Stimulated activated CD8-positive, alpha-beta memory T cell treated with anti-CD3 and anti-CD28 coated beads, Interleukin-4, amount 100 ng/mL, for 1 hour (primary cell): ENCODE results near the gene TDRKH.
"Not testable (repeated sequence)": the region's sequence is repeated elsewhere in the genome, so short reads cannot be mapped to it uniquely, and the experiment has no call there.

Experiments used
- DNase-seq, 2 donors: peaks; one replicate each; pipeline ENCODE4 v3.0.0-alpha.2; 2020; ENCODE audit warnings: low read depth in 2 of 2, low spot score in 1 of 2

TDRKH gene

DNA sequence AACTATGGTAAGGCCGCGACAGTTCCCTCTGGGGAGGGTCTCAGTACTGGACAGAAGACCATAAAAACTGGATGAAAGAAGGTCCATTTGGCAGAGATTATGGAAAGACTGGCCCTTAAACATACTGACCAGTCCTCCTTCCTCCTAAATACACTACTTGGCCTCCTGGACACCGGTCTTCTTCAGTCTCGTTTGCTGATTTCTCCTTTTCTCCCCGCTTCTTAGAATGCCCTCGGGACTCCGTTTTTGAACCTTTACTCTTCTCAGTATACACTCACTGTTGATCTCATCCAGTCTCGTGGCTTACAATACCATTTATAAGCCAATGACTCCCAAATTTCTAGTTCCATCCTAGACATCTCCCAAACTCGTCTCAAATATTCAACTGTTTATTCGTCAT is 26.3 kb downstream of the TDRKH start:
- DNase-seq, result no peak

DNA sequence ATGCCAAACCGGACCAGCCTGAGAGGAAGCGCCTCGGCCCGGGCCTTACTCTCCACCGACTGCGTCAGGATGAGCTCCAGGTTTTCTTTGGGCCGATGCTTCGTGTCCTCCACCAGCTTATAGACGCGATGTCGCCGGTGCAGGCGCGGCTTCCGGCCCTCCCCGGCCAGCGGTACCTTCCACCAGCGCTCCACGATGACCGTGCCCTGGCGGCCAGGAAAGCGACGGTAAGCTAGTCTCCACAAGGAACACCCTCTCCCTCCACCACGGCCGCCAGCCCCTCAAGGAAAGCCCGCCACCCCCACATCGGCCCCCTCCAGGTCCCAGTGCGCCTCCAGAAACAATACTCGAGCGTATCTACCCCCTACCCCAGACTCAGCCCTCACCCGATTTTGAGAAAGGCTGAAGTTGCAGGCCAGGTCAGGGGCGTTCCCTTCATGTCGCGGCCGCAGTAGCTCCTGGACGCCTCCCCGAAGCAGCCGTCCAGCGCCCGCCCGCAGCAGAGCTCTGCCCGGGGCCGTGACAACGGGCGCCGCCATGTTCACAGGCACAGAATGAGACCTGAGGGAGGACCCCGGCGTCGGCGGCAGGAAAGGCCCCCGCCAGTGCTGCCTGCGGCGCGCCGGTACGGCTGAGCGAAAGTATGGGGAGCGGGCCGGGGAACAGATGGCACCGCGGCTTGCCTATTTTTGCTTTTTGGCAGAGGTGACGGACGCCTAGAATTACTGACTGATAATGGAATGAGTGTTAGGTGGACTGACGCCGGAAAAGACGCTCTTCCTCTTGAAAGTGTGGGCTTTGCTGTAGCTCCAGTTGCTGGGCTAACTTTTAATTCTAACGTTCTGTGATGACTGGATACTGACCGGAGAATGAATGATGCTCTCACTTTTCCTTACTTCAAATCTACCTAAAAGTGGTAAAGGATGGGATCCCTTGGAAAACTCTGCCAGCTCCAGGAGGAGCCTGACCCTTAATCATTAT is 27.1 kb downstream of the TDRKH start, which contains the start of gene MRPL9:
Gene MRPL9 (minus strand): TSS at position 556 of the 981 bp plus-strand sequence. CDS start 17 bp downstream, at position 539.
- peak; percentile 54 to 70 for DNase-seq

DNA sequence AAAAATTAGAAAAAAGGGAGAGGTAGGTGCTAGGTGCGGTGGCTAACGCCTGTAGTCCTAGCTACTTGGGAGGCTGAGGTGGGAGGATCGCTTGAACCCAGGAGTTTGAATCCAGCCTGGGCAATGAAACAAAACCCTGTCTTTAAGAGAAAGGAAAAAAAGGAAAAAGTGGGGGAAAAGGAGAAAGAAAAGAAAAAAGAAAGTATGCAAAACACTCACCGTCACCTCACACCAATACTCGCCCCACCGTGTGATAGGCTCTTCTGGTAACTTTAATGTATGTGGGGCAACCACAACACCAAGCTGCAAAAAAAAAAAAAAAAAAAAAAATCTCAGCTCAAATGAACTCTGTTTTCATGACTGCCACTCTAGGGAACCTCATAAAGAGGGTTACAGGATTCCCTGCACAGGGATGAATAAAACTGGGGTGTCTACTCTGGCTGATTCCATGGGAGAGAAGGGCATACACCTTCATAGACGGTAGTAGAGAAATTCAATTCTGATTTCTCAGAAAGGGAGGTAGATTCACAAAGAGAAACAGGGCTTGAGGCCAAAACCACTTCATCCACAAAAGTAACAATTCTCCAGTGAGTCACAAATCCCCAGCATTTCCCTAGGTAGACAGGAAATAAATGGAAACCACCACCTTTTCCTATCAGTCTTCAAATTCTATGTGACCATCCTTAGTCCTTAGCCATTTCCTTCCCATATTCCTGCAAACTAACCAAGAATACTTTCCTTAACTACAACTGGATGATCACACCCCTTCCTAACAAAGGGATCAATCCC is 29.5 kb downstream of the TDRKH start:
- no peak for DNase-seq

DNA sequence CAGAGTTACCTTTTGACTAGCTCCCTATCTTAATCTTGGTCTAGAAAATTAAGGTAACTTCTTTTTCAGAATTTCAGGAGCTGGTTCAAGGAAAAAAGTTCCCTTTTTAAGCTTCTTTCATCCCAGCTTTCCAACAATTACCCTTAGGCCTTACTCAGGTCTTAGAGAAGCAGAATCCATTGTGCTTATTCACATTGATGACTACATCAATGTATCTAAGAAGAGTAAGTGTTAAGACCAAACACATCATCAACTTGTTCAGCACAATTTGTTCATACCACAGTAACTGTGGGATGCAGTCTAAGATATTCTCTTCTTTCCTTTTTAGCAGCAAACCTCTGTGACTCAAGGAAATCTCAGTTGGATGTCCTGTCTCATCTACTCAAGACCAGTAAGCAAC is 31.1 kb downstream of the TDRKH start:
- DNase-seq, result no peak

DNA sequence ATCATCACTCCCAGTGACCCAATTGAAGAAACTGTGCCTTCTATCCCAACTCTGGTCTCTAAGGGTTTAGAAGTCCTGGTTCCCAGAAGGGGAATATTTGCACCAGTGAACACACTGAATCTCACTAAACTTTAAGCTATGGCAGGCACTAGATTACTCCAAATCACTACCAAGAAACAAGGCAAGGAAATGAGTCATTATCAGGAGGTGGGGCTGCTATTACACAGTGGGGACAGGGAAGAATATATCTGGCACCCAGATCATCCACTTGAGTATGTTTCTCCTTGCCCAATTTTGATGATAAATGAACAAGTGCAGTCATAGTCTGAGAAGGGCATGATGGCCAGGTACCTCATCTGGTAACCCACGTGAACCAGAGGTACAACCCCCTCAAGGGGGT is 34.0 kb downstream of the TDRKH start:
- no peak for DNase-seq

DNA sequence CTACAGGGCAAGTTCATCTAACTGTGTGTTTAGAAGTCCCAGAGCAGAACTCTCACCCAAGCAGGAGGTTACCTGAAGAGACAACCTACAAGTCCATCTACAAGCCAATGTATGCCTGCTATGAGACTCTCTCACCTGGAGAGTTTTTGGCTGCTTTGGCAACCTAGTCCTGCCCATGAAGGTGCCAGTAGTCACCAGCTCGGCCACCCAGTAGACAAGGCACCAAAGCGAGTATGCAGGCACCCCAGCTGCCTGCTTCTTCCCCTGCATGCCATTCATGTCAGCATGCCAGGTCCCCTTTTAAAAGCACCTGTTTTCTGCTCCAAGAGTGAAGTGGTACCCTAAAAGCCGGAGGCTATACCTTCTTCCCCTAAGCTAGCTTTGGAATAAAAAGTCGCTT is 48.8 kb downstream of the TDRKH start:
- DNase-seq, result no peak

DNA sequence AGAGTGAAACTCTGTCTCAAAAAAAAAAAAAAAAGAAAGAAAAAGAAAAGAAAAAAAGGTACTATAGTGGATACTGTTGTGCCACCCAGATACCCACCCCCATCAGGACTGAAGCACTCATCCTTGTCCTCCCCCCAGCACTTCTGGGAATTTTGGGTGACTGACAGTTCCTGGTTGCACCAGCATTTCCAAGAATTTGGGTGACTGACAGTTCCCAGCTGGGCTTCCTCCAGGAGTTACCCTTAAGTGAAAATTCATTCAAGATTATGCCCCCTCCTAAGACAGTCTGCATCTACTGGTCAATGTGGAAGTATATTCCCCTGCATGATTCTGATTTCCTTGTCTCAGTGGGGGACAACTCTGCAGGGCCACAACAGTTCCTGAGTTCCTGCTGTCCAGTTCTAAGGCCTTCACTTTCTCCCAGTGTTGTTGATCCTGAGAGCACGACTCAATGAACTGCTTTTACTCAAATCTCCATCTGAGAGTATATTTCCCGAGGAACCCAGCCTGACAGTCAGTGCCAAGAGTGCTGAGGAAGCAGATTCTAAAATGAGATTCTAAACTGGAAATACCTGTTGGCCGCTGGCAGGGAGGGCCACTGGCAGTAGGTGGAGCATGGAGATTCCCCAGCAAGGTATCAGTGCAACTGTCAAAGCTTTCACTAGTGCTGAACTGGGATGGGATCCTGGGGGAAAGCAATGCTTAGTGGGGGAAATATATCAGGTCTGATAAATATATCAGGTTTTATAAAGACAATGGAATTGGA is 50.5 kb downstream of the TDRKH start:
- DNase-seq, result no peak

DNA sequence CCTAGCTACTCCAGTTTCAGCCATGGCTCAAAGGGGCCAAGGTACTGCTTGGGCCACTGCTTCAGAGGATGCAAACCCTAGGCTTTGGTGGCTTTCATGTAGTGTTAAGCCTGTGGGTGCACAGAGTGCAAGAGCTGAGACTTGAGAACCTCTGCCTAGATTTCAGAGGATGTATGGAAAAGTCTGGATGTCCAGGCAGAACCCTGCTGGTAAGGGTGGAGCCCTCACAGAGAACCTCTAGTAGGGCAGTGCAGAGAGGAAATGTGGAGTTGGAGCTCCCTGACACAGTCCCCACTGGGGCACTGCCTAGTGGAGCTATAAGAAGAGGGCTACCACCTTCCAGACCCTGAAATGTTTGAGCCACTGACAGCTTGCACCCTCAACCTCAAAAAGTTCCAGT is 52.8 kb downstream of the TDRKH start:
- DNase-seq, result no peak

DNA sequence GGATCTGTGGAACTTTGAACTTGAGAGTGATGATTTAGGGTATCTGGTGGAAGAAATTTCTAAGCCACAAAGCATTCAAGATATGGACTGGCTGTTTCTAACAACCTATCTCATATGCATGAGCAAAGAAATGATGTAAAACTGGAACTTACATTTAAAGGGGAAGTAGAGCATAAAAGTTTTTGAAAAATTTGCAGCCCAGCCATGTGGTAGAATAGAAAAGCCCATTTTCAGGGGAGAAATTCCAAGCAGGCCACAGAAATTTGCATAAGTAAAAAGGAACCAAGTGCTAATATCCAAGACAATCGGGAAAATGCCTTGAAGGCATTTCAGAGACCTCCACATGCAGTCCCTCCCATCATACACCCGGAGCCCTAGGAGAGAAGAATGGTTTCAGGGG is 53.3 kb downstream of the TDRKH start:
- no peak for DNase-seq

DNA sequence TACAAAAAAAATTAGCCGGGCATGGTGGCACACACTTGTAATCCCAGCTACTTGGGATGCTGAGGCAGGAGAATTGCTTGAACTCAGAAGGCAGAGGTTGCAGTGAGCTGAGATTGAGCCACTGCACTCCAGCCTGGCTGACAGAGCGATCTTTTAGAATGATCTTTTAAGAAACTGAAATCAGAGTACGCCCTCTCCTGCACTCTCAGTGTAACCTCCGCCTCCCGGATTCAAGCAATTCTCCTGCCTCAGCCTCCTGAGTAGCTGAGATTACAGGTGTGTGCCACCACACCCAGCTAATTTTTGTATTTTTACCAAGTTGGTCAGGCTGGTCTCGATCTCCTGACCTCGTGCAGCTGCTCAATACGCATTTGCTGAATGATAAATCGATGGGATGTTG is 56.3 kb downstream of the TDRKH start:
- not testable (repeated sequence) for DNase-seq

DNA sequence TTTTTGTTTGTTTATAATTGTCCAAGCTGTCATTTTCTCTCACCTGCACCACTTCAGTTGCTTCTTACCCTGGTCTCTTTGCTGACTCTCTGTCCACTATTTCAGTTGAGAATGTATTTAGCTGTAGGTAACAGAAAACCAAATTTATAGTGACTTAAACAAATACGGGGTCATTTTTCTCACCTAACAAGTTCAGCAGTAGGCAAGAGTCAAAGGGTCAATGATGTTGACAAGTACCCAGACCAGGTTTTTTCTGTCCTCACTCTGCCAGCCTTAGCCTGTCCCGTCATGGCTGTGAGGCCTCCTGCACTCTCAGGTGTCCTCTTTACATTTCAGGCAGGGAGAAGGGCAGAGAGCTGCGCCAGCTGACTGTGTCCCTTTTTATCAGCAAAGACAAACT is 57.2 kb downstream of the TDRKH start:
- DNase-seq, result no peak

DNA sequence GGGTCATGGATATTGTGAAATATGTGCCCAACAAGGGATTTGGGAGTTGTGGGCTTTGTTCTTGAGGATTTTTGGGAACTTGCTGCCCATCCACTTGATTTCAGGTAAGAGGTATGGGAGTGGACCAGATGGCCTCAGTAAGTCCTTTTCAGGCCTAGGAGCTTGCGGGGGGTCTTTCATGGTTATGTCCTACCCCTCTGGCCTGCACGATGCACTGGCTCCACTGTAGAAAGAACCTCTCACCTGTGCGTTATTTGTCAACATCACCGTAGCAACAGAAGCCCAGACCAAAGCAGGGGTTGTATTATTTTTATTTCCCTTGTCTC is 60.4 kb downstream of the TDRKH start:
- no peak for DNase-seq

DNA sequence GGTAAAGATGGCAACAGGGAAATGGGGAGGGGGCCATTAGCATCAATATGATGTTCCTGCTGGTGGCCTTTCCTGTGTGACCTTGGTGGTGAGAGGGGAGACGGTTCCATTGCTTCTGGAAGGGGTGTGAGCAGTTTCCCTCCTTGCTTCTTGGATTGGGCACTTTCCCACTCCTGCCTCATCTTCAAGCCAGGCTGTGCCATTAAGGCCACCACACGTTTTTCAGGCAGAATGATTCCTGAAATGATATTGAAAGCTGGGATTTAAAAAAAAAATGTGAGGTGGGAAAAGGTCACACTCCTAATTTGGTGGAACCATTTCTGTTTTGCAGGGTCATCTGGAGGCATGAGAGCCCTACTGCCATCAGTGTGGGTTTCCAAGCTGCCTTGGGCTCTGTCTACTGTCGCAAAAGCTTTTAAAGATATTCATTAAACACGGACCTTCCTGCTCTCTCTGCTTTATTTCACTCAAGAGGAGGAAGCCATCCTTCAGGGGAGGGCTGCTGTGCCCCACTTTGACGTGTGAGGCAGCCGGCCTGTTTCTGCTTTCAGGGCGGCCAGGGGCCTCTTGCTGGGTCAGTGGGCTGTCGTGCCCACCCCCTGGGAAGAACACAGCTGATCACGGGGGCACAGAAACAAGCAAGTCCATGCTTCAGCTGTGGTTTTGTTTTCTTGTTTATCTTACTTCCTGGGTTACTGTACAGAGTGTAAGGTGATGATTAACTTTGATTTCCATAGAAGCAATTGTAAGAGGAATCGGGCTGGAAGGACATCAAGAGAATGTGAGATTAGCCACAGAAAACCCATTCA is 60.9 kb downstream of the TDRKH start:
- DNase-seq, result no peak

DNA sequence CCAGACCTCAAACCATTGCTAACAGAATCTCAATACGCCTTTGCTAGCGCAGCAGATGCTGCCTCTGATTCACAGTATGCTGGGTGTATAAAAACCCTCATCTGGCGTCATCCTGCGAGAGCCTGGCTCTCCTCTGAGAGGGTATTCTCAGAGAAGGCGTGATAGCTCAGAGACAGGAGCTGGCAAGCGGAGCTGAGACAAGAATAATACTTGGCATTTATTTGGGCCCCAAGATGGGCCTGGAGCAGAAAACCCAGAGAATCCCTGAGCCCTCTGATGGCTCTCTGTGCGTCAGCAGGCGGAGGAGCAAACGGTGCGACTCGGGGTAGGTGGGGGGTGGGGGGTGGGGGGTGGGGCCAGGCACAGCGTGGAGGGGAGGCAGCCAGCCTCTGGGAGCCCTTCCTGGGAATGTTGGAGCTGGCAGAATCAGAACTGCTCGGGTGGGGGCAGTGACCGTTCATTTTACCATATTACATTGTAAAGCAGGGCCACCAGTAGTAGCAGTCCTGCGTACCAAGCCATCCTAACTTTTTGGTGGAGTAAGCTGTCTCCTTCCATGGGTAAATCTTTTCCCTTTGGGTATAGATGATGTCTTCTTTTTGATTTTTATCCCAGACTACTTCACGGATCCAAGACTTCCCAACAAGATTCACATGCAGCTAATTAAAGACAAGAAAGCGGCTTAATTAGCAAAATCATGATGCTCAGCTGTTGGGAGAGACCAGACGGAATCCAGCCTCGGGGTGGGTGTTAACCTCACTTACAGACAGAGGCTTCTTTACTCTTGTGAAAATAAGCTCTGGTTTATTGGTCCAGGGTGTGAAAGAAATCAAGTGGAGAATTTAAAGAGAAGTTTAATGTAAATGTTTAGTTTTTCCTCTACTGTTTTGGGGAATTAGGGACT is 61.9 kb downstream of the TDRKH start:
- no peak for DNase-seq

DNA sequence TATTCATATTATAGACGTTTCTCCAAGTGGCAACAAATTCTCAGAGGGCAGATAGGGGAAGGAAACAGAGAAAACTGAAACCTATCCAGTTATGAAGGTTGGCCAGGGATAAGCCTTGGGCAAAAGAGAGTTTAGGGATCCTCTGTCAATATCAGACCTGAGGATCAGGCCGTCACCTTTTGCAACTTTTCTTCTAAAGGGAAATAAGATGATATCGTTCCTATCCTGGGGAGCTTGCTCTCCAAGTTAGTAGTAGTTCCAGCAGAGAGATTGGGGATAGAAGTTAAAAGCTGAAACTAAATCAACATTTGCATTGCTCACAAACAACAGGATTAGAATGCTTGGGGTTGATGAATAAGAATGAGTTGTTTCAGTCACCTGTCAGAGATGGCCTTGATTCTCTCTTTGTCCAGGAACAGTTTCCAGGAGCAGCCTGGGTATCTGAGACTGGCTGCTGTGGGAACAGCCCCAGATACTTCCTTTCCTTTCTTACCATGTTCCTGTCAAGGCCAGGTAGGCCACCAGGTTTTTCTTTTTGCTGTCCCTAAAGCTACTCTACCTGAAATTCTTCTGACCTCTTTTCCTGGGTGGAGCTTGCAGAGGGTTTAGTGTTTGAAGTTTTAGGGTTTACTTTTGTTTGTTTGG is 66.5 kb downstream of the TDRKH start:
- DNase-seq, result no peak
